Measurements from ENCODE around the gene RBM14.
"Not testable (repeated sequence)": the region's sequence is repeated elsewhere in the genome, so short reads cannot be mapped to it uniquely, and the experiment has no call there.

RBM14 gene

DNA sequence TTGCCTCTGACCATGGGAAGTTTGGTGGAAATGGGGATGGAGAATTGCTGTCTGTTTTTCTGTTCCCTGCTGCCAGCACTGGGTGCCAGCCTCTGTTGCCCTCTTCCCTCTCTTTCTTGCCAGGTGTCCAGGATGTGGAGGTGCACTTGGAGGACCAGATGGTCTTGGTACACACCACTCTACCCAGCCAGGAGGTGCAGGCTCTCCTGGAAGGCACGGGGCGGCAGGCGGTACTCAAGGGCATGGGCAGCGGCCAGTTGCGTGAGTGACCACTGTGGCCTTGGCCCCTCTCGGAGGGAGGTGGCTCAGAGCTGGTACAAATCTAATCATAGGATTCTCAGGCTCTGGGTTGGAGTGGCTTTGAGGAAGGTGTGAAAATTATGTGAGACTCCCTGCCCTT is 17.4 kb upstream of the RBM14 start:
- DNase-seq (ENCODE audit: low read depth in 2 of 2) = no peak

- DNase-seq (ENCODE audit: low read depth in 2 of 2) = no peak
Measured at GRCh38 chr11:66600219-66600618, 16.2 kb upstream of the RBM14 start.

DNA sequence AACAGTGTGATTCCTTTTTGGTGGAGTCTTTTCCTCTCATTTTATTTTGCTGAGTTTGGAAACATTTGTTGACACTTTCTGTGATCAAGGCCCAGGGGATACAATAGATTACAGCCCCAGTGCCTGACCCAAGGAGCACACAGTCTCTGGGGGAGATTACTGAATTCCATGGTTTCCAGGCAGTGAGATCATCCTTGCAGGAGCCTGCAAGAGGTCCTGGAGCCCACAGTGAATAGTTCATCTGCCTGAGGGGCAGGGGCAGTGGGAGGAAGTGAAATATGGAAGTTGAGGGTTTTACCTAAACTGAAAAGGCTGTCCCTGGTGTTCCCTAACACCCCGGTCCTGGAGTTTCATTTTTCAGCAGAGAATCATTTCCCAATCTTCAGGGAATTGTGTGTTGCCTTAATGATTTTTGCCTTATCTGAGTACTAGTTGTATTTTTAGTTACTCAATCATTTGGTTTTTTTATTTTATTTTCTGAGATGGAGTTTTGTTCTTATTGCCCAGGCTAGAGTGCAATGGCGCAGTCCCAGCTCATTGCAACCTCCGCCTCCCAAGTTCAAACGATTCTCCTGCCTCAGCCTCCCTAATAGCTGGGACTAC is 15.7 kb upstream of the RBM14 start:
- DNase-seq (ENCODE audit: low read depth in 2 of 2) = no peak

DNA sequence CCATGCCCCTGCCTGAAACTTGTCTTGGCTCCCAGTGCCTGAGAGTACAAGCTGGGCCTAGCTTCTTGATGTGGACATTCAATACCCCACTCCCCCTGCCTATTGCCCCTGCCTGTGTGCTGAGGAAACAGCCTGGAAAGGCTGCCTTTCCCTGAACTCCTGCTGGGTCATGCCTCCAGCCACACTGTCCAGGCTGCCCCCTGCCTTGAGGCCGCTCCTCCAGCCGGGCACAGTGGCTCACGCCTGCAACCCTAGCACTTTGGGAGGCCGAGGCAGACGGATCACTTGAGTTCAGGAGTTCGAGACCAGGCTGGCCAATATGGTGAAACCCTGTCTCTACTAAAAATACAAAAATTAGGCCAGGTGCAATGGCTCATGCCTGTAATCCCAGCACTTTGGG is 13.4 kb upstream of the RBM14 start:
- no peak for DNase-seq (ENCODE audit: low read depth in 2 of 2)

GRCh38 chr11:66604155-66604554 is 12.3 kb upstream of the RBM14 start:
- no peak for DNase-seq (ENCODE audit: low read depth in 2 of 2)

DNA sequence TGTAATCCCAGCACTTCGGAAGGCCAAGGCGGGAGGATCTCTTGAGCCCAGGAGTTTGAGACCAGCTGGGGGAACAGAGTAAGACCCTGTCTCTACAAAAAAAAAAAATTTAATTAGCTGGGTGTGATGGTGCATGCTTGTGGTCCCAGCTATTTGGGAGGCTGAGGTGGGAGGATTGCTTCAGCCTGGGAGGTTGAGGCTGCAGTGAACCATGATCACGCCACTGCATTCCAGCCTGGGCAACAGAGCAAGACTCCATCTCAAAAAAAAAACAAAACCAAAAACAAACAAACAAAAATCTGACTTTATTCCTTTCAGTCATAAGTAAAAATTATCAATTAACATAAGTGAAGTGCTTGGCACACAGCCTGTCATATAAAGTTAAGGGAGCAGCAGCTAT is 9.8 kb upstream of the RBM14 start:
- DNase-seq (ENCODE audit: low read depth in 2 of 2) = not testable (repeated sequence)

GRCh38 chr11:66607126-66607834 is 9.2 kb upstream of the RBM14 start:
- DNase-seq (ENCODE audit: low read depth in 2 of 2) = no peak

GRCh38 chr11:66609721-66610617 is 6.5 kb upstream of the RBM14 start:
- DNase-seq (ENCODE audit: low read depth in 2 of 2) = no peak

DNA sequence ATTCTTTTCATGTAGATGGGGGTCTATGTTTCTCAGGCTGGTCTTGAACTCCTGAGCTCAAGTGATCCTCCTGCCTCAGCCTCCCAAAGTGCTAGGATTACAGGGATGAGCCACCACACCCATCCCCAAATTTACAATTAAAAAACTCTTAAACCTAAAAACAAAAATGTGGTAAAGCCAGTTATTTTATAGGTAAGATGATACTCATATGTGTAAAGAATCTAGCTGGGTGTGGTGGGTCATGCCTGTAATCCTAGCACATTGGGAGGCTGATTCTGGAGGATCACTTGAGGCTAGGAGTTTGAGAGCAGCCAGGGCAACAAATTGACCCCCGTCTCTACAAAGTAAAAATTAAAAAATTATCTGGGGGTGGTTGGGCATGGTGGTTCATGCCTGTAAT is 4.0 kb upstream of the RBM14 start:
- DNase-seq (ENCODE audit: low read depth in 2 of 2) = no peak

GRCh38 chr11:66614073-66614472 is 2.4 kb upstream of the RBM14 start:
- DNase-seq (ENCODE audit: low read depth in 2 of 2) = no peak

GRCh38 chr11:66617155-66617834 is 865 bp downstream of the RBM14 start:
- no peak for DNase-seq (ENCODE audit: low read depth in 2 of 2)

DNA sequence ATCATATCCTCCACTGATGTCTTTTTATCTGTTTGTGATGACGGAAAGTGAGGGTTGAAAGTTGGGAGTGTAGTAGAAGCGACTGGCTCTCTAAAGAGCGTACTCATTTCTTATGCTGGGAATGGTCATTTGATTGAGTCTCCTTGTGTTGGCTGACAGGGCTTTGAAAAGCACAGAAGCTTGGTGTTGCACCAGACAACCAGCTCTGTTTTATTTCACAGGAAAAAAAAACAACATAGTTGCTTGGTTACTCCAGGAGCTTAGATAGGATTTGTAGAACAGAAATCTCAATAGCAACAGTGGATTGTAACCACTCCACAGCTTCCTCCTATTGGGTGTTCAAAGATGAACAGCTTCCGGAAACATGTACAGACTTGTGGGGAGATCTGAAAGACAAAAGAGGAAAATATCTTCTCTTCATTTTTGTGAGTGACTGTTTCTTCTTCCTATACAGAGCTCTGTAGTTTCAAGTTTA is 2.7 kb downstream of the RBM14 start:
- no peak for DNase-seq (ENCODE audit: low read depth in 2 of 2)

GRCh38 chr11:66624450-66624849 is 8.0 kb downstream of the RBM14 start:
- no peak for DNase-seq (ENCODE audit: low read depth in 2 of 2)

DNA sequence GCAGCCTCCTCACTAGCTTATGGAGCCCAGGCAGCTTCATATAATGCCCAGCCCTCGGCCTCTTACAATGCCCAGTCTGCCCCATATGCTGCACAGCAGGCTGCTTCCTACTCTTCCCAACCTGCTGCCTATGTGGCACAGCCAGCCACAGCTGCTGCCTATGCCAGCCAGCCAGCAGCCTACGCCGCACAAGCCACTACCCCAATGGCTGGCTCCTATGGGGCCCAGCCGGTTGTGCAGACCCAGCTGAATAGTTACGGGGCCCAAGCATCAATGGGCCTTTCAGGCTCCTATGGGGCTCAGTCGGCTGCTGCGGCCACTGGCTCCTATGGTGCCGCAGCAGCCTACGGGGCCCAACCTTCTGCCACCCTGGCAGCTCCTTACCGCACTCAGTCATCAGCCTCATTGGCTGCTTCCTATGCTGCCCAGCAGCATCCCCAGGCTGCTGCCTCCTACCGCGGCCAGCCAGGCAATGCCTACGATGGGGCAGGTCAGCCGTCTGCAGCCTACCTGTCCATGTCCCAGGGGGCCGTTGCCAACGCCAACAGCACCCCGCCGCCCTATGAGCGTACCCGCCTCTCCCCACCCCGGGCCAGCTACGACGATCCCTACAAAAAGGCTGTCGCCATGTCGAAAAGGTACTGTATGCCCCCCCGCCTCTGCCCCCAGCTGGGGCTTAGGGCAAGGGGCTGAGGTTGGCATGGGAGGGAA is 8.8 kb downstream of the RBM14 start:
- DNase-seq (ENCODE audit: low read depth in 2 of 2) = no peak

- DNase-seq (ENCODE audit: low read depth in 2 of 2) = no peak
Measured at GRCh38 chr11:66625752-66626149, 9.3 kb downstream of the RBM14 start.

- DNase-seq (ENCODE audit: low read depth in 2 of 2) = no peak
Measured at GRCh38 chr11:66626382-66626781, 10.0 kb downstream of the RBM14 start.

DNA sequence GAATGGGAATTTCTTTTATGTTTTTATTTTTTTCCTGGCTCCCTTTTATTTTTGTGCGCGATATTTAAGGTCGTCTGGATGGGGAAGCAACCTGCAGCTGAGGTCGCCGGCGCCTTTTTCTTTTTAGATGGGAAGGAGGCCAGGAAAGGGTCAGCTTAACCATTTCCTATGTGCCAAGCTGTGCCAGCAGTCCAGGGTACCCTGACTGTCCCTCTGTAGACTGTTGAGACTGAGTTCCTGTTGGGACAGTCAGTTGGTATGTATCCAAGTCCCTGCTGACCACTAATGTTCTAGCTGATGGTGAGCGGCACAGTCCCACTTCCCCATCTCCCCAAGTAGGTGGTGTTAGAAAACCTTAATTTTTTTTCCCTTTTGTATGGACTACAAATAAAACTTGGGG is 10.5 kb downstream of the RBM14 start:
- DNase-seq (ENCODE audit: low read depth in 2 of 2) = no peak

DNA sequence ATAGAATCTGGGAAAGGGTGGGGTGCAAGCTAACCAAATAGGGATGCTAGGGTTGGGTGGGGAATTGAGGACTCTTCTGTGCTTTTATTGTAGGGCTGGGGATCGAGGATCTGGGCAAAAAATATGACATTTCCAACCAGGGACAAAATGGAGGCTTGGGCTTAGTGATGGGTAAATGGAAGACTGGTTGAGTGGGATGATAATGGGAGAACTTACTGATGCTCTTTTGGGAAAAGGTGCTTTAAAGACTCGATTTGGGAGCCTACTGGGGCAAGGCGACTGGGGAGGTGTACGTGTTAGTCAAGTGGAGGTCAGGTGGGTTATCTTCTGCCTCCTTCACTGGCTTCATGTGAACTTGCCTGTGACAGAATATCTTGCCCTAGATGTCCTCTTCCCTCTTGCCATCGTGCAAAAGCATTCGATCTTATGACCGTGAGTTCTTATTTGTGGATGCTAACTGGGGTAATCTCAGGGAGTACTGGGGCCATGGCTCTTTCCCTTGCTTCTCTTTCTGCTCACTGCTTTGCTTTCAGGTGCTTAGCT is 11.7 kb downstream of the RBM14 start:
- DNase-seq (ENCODE audit: low read depth in 2 of 2) = no peak

GRCh38 chr11:66629356-66629755 is 12.9 kb downstream of the RBM14 start:
- no peak for DNase-seq (ENCODE audit: low read depth in 2 of 2)

- no peak for DNase-seq (ENCODE audit: low read depth in 2 of 2)
Measured at GRCh38 chr11:66631883-66632282, 15.5 kb downstream of the RBM14 start.

DNA sequence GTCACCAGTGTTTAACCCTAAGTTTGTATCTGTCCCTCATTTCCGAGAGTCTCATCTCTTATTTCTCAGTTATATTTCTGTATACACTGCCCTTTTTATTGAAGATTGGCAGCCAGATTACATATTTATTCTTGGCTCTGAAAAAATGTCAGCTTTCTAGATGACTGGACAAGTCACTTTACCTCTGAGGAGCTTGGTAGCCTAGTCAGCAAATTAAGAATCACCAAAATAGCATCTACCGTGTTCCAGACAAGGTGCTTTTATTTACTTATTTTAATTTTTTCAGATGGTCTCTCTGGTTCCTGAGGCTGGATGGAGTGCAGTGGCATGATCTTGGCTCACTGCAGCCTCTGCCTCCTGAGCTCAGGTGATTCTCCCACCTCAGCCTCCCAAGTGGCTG is 16.5 kb downstream of the RBM14 start:
- DNase-seq (ENCODE audit: low read depth in 2 of 2) = no peak
